Measurements from ENCODE around the gene TENT4B. TPM values are rescaled to one million over a fixed set of nuclear protein-coding genes. Genes with fewer than 3 reads are reported as not detected.

The TENT4B gene
- polyA plus RNA-seq, 1 of the 3 experiments (the other 2 are of a cell fraction), result 5.6 TPM

DNA sequence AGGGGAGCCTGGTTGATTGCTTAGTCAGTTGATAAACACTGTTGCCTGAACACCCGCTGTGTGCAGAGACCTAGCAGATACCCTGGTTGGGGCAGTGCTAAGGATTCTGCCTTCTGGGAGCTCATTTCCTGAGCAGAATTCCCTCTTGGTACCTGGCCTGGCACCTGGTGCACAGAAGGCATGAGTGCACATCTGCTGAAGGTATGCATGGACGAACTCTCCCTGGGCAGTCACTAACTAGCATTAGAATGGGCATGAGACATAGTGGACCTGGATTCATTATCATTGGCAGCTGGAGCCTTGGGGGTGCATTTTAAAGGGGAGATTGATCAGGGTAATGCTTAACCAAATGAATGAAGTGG, 126.4 kb downstream of the TENT4B start (continued):
- TF ChIP-seq USF2 (IDR thresholded peaks at IDR 0.05; ENCODE audit: borderline replicate concordance, low read depth, low read length) (no peak), TAF1 (IDR thresholded peaks at IDR 0.05; ENCODE audit: borderline replicate concordance, low read depth, low read length) (no peak), TEAD4 (IDR thresholded peaks at IDR 0.05; ENCODE audit: borderline replicate concordance, insufficient read depth) (no peak), NRF1 (IDR thresholded peaks at IDR 0.05; ENCODE audit: low read depth, low read length) (no peak), MEF2A (IDR thresholded peaks at IDR 0.05; ENCODE audit: borderline replicate concordance, low read depth) (no peak), MAX (IDR thresholded peaks at IDR 0.05; ENCODE audit: low read depth) (no peak), FOSL2 (IDR thresholded peaks at IDR 0.05; ENCODE audit: borderline replicate concordance, low read depth) (no peak), POLR2AphosphoS5 (IDR thresholded peaks at IDR 0.05; ENCODE audit: low read depth, low read length) (no peak), SIN3A (IDR thresholded peaks at IDR 0.05; ENCODE audit: borderline replicate concordance, low read depth, low read length) (no peak), RXRA (IDR thresholded peaks at IDR 0.05; ENCODE audit: borderline replicate concordance, low read depth) (no peak), GATA2 (CRISPR knock-in tag; IDR thresholded peaks at IDR 0.05) (no peak), FOXM1 (IDR thresholded peaks at IDR 0.05; ENCODE audit: low read depth) (no peak), TCF12 (IDR thresholded peaks at IDR 0.05) (no peak)

GRCh38 chr16:50280932-50281331, 127.8 kb downstream of the TENT4B start:
- no peaks in the 10 kb centered on the region for H3K9me3 ChIP-seq
- H3F3A ChIP-seq (replicated peaks; ENCODE audit: insufficient read depth), result peaks cover 4% of the 10 kb centered on the region
- CTCF ChIA-PET, result interaction anchor here (1.0 to 1.7 kb wide), 4 partner anchors 22 to 384 kb away, joined by 3 to 5 read pairs (median 3); no protein-coding TSS in a partner anchor
- POLR2A ChIA-PET, result no interaction called here
- H3K9me2 ChIP-seq, result no peaks in the 10 kb centered on the region
- no peak overlapping the region for H2AFZ ChIP-seq (ENCODE audit: low read depth)
- H3K4me1 ChIP-seq (ENCODE audit: control insufficient read depth in 1 of 2, insufficient read depth in 2 of 2, low read depth in 1 of 2, low read length in 1 of 2), result peaks cover 0 to 19% of the 10 kb centered on the region in 2 experiments; a peak in 1 of 4 replicates
- peaks cover 13% of the 10 kb centered on the region; the same call in 1 of the 2 replicates for H4K20me1 ChIP-seq (ENCODE audit: insufficient read depth)
- no peak overlapping the region for H3K4me3 ChIP-seq (ENCODE audit: low read depth in 2 of 2, low read length in 1 of 2)
- TF ChIP-seq RAD21 (IDR thresholded peaks at IDR 0.05; ENCODE audit: low read length), result no peak
- no peak for TF ChIP-seq MAX (IDR thresholded peaks at IDR 0.05; ENCODE audit: low read depth)
- TF ChIP-seq JUND (IDR thresholded peaks at IDR 0.05), result no peak
- TF ChIP-seq FOXJ3 (CRISPR knock-in tag; IDR thresholded peaks at IDR 0.05), result no peak
- TF ChIP-seq FOXM1 (IDR thresholded peaks at IDR 0.05; ENCODE audit: low read depth), result no peak
- TF ChIP-seq RFX5 (IDR thresholded peaks at IDR 0.05; ENCODE audit: low read length), result no peak
- no peak for TF ChIP-seq REST (IDR thresholded peaks at IDR 0.05; ENCODE audit: low read depth, low read length)
- TF ChIP-seq EP300 (IDR thresholded peaks at IDR 0.05; ENCODE audit: borderline replicate concordance in 1 of 2, low read depth in 1 of 2, low read length in 1 of 2), result no peak
- no peak for TF ChIP-seq MXI1 (IDR thresholded peaks at IDR 0.05; ENCODE audit: low read depth, low read length)
- no peak for TF ChIP-seq CHD2 (IDR thresholded peaks at IDR 0.05; ENCODE audit: low read length, partially characterized antibody)
- no peak for TF ChIP-seq RCOR1 (IDR thresholded peaks at IDR 0.05; ENCODE audit: low read length)
- no peak for TF ChIP-seq USF2 (IDR thresholded peaks at IDR 0.05; ENCODE audit: borderline replicate concordance, low read depth, low read length)
- TF ChIP-seq, protein P1, sequence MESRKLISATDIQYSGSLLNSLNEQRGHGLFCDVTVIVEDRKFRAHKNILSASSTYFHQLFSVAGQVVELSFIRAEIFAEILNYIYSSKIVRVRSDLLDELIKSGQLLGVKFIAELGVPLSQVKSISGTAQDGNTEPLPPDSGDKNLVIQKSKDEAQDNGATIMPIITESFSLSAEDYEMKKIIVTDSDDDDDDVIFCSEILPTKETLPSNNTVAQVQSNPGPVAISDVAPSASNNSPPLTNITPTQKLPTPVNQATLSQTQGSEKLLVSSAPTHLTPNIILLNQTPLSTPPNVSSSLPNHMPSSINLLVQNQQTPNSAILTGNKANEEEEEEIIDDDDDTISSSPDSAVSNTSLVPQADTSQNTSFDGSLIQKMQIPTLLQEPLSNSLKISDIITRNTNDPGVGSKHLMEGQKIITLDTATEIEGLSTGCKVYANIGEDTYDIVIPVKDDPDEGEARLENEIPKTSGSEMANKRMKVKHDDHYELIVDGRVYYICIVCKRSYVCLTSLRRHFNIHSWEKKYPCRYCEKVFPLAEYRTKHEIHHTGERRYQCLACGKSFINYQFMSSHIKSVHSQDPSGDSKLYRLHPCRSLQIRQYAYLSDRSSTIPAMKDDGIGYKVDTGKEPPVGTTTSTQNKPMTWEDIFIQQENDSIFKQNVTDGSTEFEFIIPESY (IDR thresholded peaks at IDR 0.05; ENCODE audit: borderline replicate concordance, low read depth), result no peak
- no peak; the same call in 1 of the 2 replicates for TF ChIP-seq NFIC (IDR thresholded peaks at IDR 0.05; ENCODE audit: borderline replicate concordance)
- no peak for TF ChIP-seq TEAD4 (IDR thresholded peaks at IDR 0.05; ENCODE audit: borderline replicate concordance, insufficient read depth)
- peaks cover 16% of the 10 kb centered on the region; the same call in 1 of the 2 replicates for H3K79me2 ChIP-seq (ENCODE audit: insufficient read depth)
- H3K4me2 ChIP-seq, result no peak overlapping the region
- DNase-seq, result no peak
- no peaks in the 10 kb centered on the region for H3K36me3 ChIP-seq (replicated peaks in 1 of 2; ENCODE audit: control insufficient read depth in 1 of 2, insufficient read depth in 2 of 2, low read length in 1 of 2)
- 84% methylated on average over 4 of the region's 5 CpGs for whole genome bisulfite sequencing (ENCODE audit: low lambda C conversion rate)
- no peak overlapping the region for H3K9ac ChIP-seq
- no peaks in the 10 kb centered on the region for H3K27me3 ChIP-seq (ENCODE audit: insufficient read depth)
- H3K27ac ChIP-seq (ENCODE audit: low read depth in 2 of 2, low read length in 1 of 2), result no peak overlapping the region

Data from SK-N-SH (cell line).